ENCODE measurements around the gene TTC33. TPM values are rescaled to one million over a fixed set of nuclear protein-coding genes. Genes with fewer than 3 reads are reported as not detected.

The TTC33 gene
- total and polyA plus RNA-seq, 2 of the 13 experiments (the other 11 are each of a cell fraction or from before 2014, with no cell fraction given): 4.5 to 20.0 TPM

- TF ChIP-seq ZNF687 (CRISPR knock-in tag; IDR thresholded peaks at IDR 0.05): no peak
- TF ChIP-seq ZNF567 (CRISPR knock-in tag; IDR thresholded peaks at IDR 0.05; ENCODE audit: borderline replicate concordance): no peak
- no peak for TF ChIP-seq SKIL (CRISPR knock-in tag; IDR thresholded peaks at IDR 0.05; ENCODE audit: borderline replicate concordance)
- no peak for TF ChIP-seq ZBTB33 (CRISPR knock-in tag; IDR thresholded peaks at IDR 0.05)
- no peak for TF ChIP-seq HNRNPLL (IDR thresholded peaks at IDR 0.05; ENCODE audit: low read depth, low read length, poor library complexity, severe bottlenecking)
- TF ChIP-seq ZNF83 (CRISPR knock-in tag; IDR thresholded peaks at IDR 0.05; ENCODE audit: borderline replicate concordance): no peak
These were observed 183.4 kb downstream of the TTC33 start (continued) for GRCh38 chr5:40572391-40572790.
